Endodermal cell (in vitro differentiated cells): ENCODE data around the gene ZNRF3. TPM values are rescaled to one million over a fixed set of nuclear protein-coding genes. Genes with fewer than 3 reads are reported as not detected.

Experiments
- DNase-seq: peaks from one replicate; pipeline ENCODE4 v3.0.0-alpha.2; 2017
- H3K27ac ChIP-seq: 2 replicates; pipeline ENCODE4 v1.5.1; 2013; ENCODE audit warnings: mild to moderate bottlenecking, low read depth, low read length, moderate library complexity
- H3K27me3 ChIP-seq: 2 replicates; pipeline ENCODE4 v1.6.1; 2013; ENCODE audit warnings: mild to moderate bottlenecking, low read length, moderate library complexity; ENCODE audit not compliant: insufficient read depth, control insufficient read depth, poor library complexity, severe bottlenecking
- H3K36me3 ChIP-seq: 2 replicates; pipeline ENCODE4 v1.7.0; 2013; ENCODE audit warnings: mild to moderate bottlenecking, low read length, moderate library complexity; ENCODE audit not compliant: control insufficient read depth, insufficient read depth
- H3K4me1 ChIP-seq: one replicate; pipeline ENCODE4 v1.7.0; 2013; ENCODE audit warnings: low read length; ENCODE audit not compliant: control insufficient read depth, insufficient read depth
- H3K4me3 ChIP-seq: 2 replicates; pipeline ENCODE4 v1.5.1; 2013; ENCODE audit warnings: mild to moderate bottlenecking, low read length, moderate library complexity
- H3K9ac ChIP-seq: 2 replicates; pipeline ENCODE4 v1.6.1; 2013; ENCODE audit warnings: mild to moderate bottlenecking, low read length, moderate library complexity; ENCODE audit not compliant: poor library complexity, severe bottlenecking; ENCODE audit errors: extremely low read depth
- H3K9me3 ChIP-seq: 2 replicates; pipeline ENCODE4 v1.6.1; 2013; ENCODE audit warnings: mild to moderate bottlenecking, low read length, moderate library complexity; ENCODE audit not compliant: control insufficient read depth
- H3K27ac Mint-ChIP-seq: 2 replicates; pipeline ENCODE4 v1.8.0; 2020; ENCODE audit warnings: mixed read lengths
- H3K27me3 Mint-ChIP-seq: 2 replicates; pipeline ENCODE4 v1.8.0; 2021; ENCODE audit warnings: mild to moderate bottlenecking, mixed read lengths; ENCODE audit not compliant: insufficient read depth
- H3K36me3 Mint-ChIP-seq: 2 replicates; pipeline ENCODE4 v1.8.0; 2020; ENCODE audit warnings: low read depth, mixed read lengths
- H3K4me1 Mint-ChIP-seq: 2 replicates; pipeline ENCODE4 v1.8.0; 2020; ENCODE audit warnings: mixed read lengths
- H3K4me3 Mint-ChIP-seq: 2 replicates; pipeline ENCODE4 v1.8.0; 2020; ENCODE audit warnings: mild to moderate bottlenecking, moderate library complexity, mixed read lengths
- H3K9me3 Mint-ChIP-seq: 2 replicates; pipeline ENCODE4 v1.8.0; 2020; ENCODE audit warnings: mild to moderate bottlenecking, mixed read lengths
- WGBS, 2 experiments: methylation state at CpG; one replicate each; pipeline versions ENCODE4 v1.1.5 to v1.1.7; 2013; ENCODE audit warnings: missing lambda C conversion rate in 2 of 2, mixed read lengths in 1 of 2; ENCODE audit not compliant: insufficient coverage in 1 of 2, insufficient read length in 1 of 2; 5-methylcytosine and 5-hydroxymethylcytosine counted together
- total RNA-seq, 2 donors: library from RNA; stranded (reverse); fragmentation: NEBNext Ultra II Directional in 1 of 2; extraction: Animal tissue kit (Norgen Biotek cat#: 25700) in 1 of 2; gene quantifications; 2 replicates in 1 of 2; 3 replicates in 1 of 2; pipeline ENCODE4 v1.2.1, GENCODE V29; 2021
- TF ChIP-seq, protein P1 (sequence below): fragments of 200-600 bp; sonication (generic); conservative IDR thresholded peaks from 2 replicates; pipeline ENCODE4 v1.5.0; 2021; ENCODE audit warnings: antibody characterized with exemption, mild to moderate bottlenecking

ZNRF3 gene
- total RNA-seq, 2 donors from 2014 or later: 15.8 to 19.8 TPM

- TF ChIP-seq, protein P1, sequence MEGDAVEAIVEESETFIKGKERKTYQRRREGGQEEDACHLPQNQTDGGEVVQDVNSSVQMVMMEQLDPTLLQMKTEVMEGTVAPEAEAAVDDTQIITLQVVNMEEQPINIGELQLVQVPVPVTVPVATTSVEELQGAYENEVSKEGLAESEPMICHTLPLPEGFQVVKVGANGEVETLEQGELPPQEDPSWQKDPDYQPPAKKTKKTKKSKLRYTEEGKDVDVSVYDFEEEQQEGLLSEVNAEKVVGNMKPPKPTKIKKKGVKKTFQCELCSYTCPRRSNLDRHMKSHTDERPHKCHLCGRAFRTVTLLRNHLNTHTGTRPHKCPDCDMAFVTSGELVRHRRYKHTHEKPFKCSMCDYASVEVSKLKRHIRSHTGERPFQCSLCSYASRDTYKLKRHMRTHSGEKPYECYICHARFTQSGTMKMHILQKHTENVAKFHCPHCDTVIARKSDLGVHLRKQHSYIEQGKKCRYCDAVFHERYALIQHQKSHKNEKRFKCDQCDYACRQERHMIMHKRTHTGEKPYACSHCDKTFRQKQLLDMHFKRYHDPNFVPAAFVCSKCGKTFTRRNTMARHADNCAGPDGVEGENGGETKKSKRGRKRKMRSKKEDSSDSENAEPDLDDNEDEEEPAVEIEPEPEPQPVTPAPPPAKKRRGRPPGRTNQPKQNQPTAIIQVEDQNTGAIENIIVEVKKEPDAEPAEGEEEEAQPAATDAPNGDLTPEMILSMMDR: peak; percentile 98
- no peak overlapping the region for H3K4me3 Mint-ChIP-seq
- H3K9me3 Mint-ChIP-seq: no peaks in the 10 kb centered on the region
- Histone ChIP-seq H3K27ac (no peak overlapping the region), H3K9ac (no peak overlapping the region), H3K9me3 (no peaks in the 10 kb centered on the region), H3K36me3 (peaks cover 18% of the 10 kb centered on the region), H3K4me1 (no peaks in the 10 kb centered on the region), H3K27me3 (no peaks in the 10 kb centered on the region), H3K4me3 (no peak overlapping the region)
- 51 to 63% methylated on average over 5 to 9 of the region's 9 CpGs for WGBS, 2 experiments
- DNase-seq: peak; percentile 83
- no peaks in the 10 kb centered on the region for H3K27me3 Mint-ChIP-seq
- H3K27ac Mint-ChIP-seq: peak overlapping the region; percentile 26
- peaks cover 15% of the 10 kb centered on the region for H3K36me3 Mint-ChIP-seq
- H3K4me1 Mint-ChIP-seq: no peaks in the 10 kb centered on the region
Observed at GRCh38 chr22:29040385-29041275, 157.3 kb downstream of the ZNRF3 start.

DNA sequence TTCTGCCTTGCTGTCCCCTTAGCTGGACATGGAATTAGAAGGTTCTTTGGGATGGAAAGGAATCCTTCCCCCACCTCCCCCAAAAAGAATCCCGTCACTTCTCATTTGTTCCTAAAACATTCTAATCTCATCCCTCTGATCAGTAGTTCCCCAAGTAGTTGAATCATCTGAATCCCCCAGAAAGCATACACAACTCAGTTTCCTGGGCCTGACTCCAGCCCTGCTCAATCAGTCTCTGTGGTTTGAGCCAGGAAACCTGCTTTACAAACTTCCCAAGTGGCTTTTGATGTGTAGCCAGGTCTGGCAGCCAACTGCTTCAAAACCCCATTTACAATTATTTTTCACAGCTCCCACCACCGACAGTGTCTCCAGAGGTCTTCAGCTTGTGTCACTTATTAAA, 158.0 kb downstream of the ZNRF3 start:
- Mint-ChIP-seq H3K36me3 (peaks cover 22% of the 10 kb centered on the region), H3K27ac (no peak overlapping the region), H3K9me3 (no peaks in the 10 kb centered on the region), H3K4me3 (no peak overlapping the region), H3K4me1 (no peaks in the 10 kb centered on the region), H3K27me3 (no peaks in the 10 kb centered on the region)
- no peaks in the 10 kb centered on the region for H3K4me1 ChIP-seq
- TF ChIP-seq, protein P1: no peak
- no peak overlapping the region for H3K4me3 ChIP-seq
- H3K36me3 ChIP-seq: peaks cover 26% of the 10 kb centered on the region
- no peak for DNase-seq
- H3K9me3 ChIP-seq: no peaks in the 10 kb centered on the region
- no peak overlapping the region for H3K9ac ChIP-seq
- no peak overlapping the region for H3K27ac ChIP-seq
- H3K27me3 ChIP-seq: no peaks in the 10 kb centered on the region
- 91 to 100% methylated on average over 2 of the region's 2 CpGs for WGBS, 2 experiments

DNA sequence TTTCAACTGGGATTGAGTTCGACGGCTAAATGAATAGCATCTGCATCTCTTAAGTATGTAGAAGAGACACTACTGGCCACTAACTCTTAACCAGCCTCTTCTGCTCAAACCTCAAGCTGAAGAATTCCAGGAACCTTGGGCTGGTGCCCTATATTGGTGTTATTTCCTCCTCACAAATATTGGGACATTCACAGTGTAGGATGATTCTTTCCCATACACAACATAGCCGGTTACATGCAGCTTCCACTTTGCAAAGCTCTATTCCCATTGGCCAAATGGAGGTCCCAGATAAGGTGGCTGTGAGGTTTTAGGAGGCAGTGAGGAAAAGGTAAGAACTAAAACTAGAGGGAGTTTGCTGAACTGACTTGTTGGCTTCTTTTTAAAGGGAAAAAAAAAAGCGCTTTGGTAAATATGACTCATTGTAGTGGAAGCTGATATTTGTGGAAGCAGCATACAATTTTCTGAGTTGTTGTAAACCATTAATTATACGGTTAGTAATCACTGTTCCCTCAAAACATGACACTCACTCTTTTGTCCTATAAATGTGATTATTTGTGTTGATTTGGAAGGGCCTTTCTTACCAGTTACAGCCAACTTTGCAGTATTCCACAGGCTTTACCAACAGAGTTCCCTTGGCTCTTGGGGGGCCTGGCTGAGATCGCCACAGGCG, 160.7 kb downstream of the ZNRF3 start:
- Mint-ChIP-seq H3K4me3 (no peak overlapping the region), H3K27ac (no peak overlapping the region), H3K4me1 (no peaks in the 10 kb centered on the region), H3K36me3 (peaks cover 37% of the 10 kb centered on the region), H3K27me3 (no peaks in the 10 kb centered on the region), H3K9me3 (no peaks in the 10 kb centered on the region)
- TF ChIP-seq, protein P1: no peak
- Histone ChIP-seq H3K9ac (no peak overlapping the region), H3K27ac (no peak overlapping the region), H3K36me3 (peaks cover 48% of the 10 kb centered on the region), H3K4me3 (no peak overlapping the region), H3K9me3 (no peaks in the 10 kb centered on the region), H3K4me1 (no peaks in the 10 kb centered on the region), H3K27me3 (no peaks in the 10 kb centered on the region)
- WGBS, 2 experiments: 94 to 100% methylated on average over 5 to 6 of the region's 7 CpGs
- no peak for DNase-seq
